Fibroblast of the aortic adventitia (primary cell): ENCODE measurements around the gene NR1D2. TPM values are rescaled to one million over a fixed set of nuclear protein-coding genes. Genes with fewer than 3 reads are reported as not detected.
"Not testable (repeated sequence)": the region's sequence is repeated elsewhere in the genome, so short reads cannot be mapped to it uniquely, and the experiment has no call there.

Experiments
- DNase-seq: peaks from one replicate; pipeline ENCODE4 v3.0.0-alpha.2; 2010; ENCODE audit warnings: low read depth
- H3K4me3 ChIP-seq: 2 replicates; pipeline ENCODE4 v1.5.1; 2011; ENCODE audit warnings: low read depth, mild to moderate bottlenecking, control low read depth, low read length, moderate library complexity
- CTCF ChIP-seq: IDR thresholded peaks from 2 replicates; pipeline ENCODE4 v1.5.1; 2011; ENCODE audit warnings: mild to moderate bottlenecking, low read length, control low read depth, inconsistent platforms; ENCODE audit not compliant: insufficient read depth
- total RNA-seq: library from RNA; depleted of rRNA; stranded (reverse); fragments of >200 nt; gene quantifications from 2 replicates; pipeline ENCODE4 v1.2.3, GENCODE V29; 2012; ENCODE audit warnings: low replicate concordance

Gene NR1D2
- total RNA-seq, 1 donor: 77.3 TPM

- DNase-seq: no peak
- no peak for TF ChIP-seq CTCF
- H3K4me3 ChIP-seq: no peak overlapping the region
Measured at GRCh38 chr3:24017305-24017704, 72.2 kb downstream of the NR1D2 start.

GRCh38 chr3:24018784-24019570 lies 73.9 kb downstream of the NR1D2 start:
- no peak for TF ChIP-seq CTCF
- no peak for DNase-seq
- H3K4me3 ChIP-seq: no peak overlapping the region

- no peak for TF ChIP-seq CTCF
- DNase-seq: no peak
- no peak overlapping the region for H3K4me3 ChIP-seq
Measured at GRCh38 chr3:24019585-24019984, 74.5 kb downstream of the NR1D2 start.

GRCh38 chr3:24020036-24020691 lies 75.1 kb downstream of the NR1D2 start:
- DNase-seq: no peak
- no peak for TF ChIP-seq CTCF
- H3K4me3 ChIP-seq: no peak overlapping the region

GRCh38 chr3:24023197-24023596 lies 78.1 kb downstream of the NR1D2 start:
- DNase-seq: no peak
- no peak overlapping the region for H3K4me3 ChIP-seq
- TF ChIP-seq CTCF: no peak

- DNase-seq: no peak
- no peak overlapping the region for H3K4me3 ChIP-seq
- no peak for TF ChIP-seq CTCF
Measured at GRCh38 chr3:24025805-24026204, 80.7 kb downstream of the NR1D2 start.

GRCh38 chr3:24026665-24027064 lies 81.6 kb downstream of the NR1D2 start:
- not testable (repeated sequence) for DNase-seq, H3K4me3 ChIP-seq
